Coronary artery (tissue), 2 donors: ENCODE data around the gene SGF29.

Experiments
- DNase-seq: peaks from one replicate; pipeline ENCODE4 v3.0.0-alpha.2; 2017; ENCODE audit warnings: low spot score
- H3K27ac ChIP-seq, 2 donors: fragments of 200-600 bp; sonication (generic); one replicate each; pipeline ENCODE4 v1.5.1; 2016 to 2019
- H3K4me3 ChIP-seq: fragments of 200-600 bp; sonication (generic); 2 replicates; pipeline ENCODE4 v1.5.1; 2016; ENCODE audit warnings: mild to moderate bottlenecking, moderate library complexity
- TF ChIP-seq, protein P1 (sequence below): fragments of 200-600 bp; sonication (generic); IDR thresholded peaks from one replicate; pipeline ENCODE4 v1.5.1; 2019; ENCODE audit warnings: antibody characterized with exemption

SGF29 gene

GRCh38 chr16:28569021-28569420 is 15.3 kb downstream of the SGF29 start:
- no peak overlapping the region for H3K27ac ChIP-seq
- no peak overlapping the region for H3K4me3 ChIP-seq
- TF ChIP-seq, protein P1, sequence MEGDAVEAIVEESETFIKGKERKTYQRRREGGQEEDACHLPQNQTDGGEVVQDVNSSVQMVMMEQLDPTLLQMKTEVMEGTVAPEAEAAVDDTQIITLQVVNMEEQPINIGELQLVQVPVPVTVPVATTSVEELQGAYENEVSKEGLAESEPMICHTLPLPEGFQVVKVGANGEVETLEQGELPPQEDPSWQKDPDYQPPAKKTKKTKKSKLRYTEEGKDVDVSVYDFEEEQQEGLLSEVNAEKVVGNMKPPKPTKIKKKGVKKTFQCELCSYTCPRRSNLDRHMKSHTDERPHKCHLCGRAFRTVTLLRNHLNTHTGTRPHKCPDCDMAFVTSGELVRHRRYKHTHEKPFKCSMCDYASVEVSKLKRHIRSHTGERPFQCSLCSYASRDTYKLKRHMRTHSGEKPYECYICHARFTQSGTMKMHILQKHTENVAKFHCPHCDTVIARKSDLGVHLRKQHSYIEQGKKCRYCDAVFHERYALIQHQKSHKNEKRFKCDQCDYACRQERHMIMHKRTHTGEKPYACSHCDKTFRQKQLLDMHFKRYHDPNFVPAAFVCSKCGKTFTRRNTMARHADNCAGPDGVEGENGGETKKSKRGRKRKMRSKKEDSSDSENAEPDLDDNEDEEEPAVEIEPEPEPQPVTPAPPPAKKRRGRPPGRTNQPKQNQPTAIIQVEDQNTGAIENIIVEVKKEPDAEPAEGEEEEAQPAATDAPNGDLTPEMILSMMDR = no peak
- DNase-seq = no peak

GRCh38 chr16:28569968-28570752 is 16.4 kb downstream of the SGF29 start:
- TF ChIP-seq, protein P1 = no peak
- Histone ChIP-seq H3K4me3 (no peak overlapping the region), H3K27ac (no peak overlapping the region)
- DNase-seq = no peak

GRCh38 chr16:28572696-28573510 is 19.2 kb downstream of the SGF29 start:
- Histone ChIP-seq H3K27ac (no peak overlapping the region), H3K4me3 (no peak overlapping the region)
- TF ChIP-seq, protein P1 = no peak
- no peak for DNase-seq

- Histone ChIP-seq H3K4me3 (no peak overlapping the region), H3K27ac (no peak overlapping the region)
- DNase-seq = no peak
- TF ChIP-seq, protein P1 = no peak
Observed at GRCh38 chr16:28573738-28574718, 20.3 kb downstream of the SGF29 start.

DNA sequence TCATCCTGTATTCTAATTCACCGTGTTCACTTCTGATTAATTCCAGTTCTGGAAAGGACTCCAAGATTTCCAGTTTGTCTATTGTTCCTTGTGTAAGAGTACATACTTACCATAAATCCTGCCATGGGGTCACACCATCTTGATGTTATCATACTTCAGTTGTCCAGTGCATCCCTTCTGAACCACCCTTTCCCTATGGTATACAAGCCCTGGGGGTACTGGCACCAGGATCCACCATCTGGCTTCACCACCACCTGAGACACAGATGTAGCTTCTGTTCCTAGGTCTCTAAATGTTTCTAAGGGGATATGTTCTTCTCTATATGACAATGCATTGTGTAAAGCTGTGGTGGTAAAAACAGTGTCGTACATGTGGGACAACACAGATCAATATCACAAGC is 21.2 kb downstream of the SGF29 start:
- H3K27ac ChIP-seq = no peak overlapping the region
- DNase-seq = no peak
- H3K4me3 ChIP-seq = no peak overlapping the region
- TF ChIP-seq, protein P1 = no peak

GRCh38 chr16:28575446-28576109 is 21.9 kb downstream of the SGF29 start:
- TF ChIP-seq, protein P1 = no peak
- Histone ChIP-seq H3K4me3 (no peak overlapping the region), H3K27ac (no peak overlapping the region)
- no peak for DNase-seq
